Neuron (in vitro differentiated cells): ENCODE data around the gene ACADVL.

Experiments
- H2AFZ ChIP-seq: one replicate; pipeline ENCODE4 v1.6.1; 2013; ENCODE audit warnings: low read depth, mild to moderate bottlenecking, inconsistent platforms, low read length, moderate library complexity
- H3K27me3 ChIP-seq: one replicate; pipeline ENCODE4 v1.6.1; 2013; ENCODE audit warnings: low read length; ENCODE audit not compliant: insufficient read depth
- H3K36me3 ChIP-seq: one replicate; pipeline ENCODE4 v1.6.1; 2013; ENCODE audit warnings: low read length; ENCODE audit not compliant: insufficient read depth
- H3K4me1 ChIP-seq: one replicate; pipeline ENCODE4 v1.6.1; 2013; ENCODE audit warnings: low read length; ENCODE audit not compliant: insufficient read depth
- H3K4me3 ChIP-seq: 2 replicates; pipeline ENCODE4 v1.5.1; 2013; ENCODE audit warnings: mild to moderate bottlenecking, low read length, moderate library complexity
- H3K9me3 ChIP-seq: one replicate; pipeline ENCODE4 v1.6.1; 2013; ENCODE audit warnings: low read length

The ACADVL gene

GRCh38 chr17:7260651-7261378, 41.1 kb downstream of the ACADVL start:
- Histone ChIP-seq H3K27me3 (peaks cover 43% of the 10 kb centered on the region), H3K9me3 (peaks cover 6% of the 10 kb centered on the region), H3K36me3 (peaks cover 33% of the 10 kb centered on the region), H3K4me1 (peaks cover 3% of the 10 kb centered on the region), H3K4me3 (no peak overlapping the region), H2AFZ (no peak overlapping the region)

GRCh38 chr17:7261379-7262191, 41.8 kb downstream of the ACADVL start:
- Histone ChIP-seq H3K4me1 (peaks cover 3% of the 10 kb centered on the region), H3K36me3 (peaks cover 25% of the 10 kb centered on the region), H3K27me3 (peaks cover 45% of the 10 kb centered on the region), H3K4me3 (no peak overlapping the region), H2AFZ (no peak overlapping the region), H3K9me3 (peaks cover 6% of the 10 kb centered on the region)

- H3K4me3 ChIP-seq = no peak within 1 kb of the TSS
- peaks cover 45% of the 10 kb centered on the region for H3K27me3 ChIP-seq
- H3K4me1 ChIP-seq = peaks cover 3% of the 10 kb centered on the region
- H3K36me3 ChIP-seq = peaks cover 21% of the 10 kb centered on the region
- H2AFZ ChIP-seq = no peak within 1 kb of the TSS
- peaks cover 6% of the 10 kb centered on the region for H3K9me3 ChIP-seq
Measured at GRCh38 chr17:7262192-7262934, 42.6 kb downstream of the ACADVL start, which contains the start of gene CLDN7. CLDN7 (minus strand) TSS chr17:7262478; CDS start chr17:7262043, 435 bp downstream.

DNA sequence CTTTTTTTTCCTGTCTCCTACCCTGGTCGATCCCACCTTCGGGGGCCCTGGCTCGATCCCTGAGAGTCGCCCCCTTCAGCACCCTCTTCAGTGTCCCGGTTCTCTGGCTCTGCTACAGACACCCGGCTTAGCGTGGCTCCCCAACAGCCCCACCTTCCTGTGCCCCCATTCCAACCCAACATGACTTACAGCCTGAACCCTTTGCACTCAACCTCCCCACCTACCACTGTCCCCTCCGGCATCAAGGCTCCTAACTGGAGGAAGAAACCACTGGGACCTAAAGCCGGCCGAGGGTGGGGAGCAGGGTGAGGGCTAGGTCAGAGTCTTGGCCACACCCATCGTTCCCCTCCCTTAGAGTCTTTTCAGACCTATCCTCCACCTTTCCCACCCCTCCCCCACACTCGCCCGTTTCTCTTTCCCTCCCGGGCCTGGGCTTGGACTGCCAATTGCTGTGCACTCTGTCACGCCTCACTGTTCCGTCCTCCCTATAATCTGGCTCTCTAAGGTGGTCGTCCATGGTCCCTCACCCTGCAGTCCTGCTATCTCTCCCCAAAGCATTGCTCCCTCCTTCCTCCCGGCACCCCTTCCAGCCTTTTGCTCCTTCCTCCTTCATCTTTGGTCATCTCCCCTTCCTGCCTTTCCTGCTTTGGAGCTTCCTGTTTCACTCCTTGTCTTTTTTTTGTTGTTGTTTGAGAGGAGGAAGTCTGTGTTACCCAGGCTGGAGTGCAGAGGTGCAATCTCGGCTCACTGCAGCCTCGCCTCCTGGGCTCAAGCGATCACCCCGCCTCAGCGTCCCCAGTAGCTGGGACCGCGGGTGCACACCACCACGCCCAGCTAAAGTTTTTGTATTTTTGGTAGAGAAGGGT, 43.4 kb downstream of the ACADVL start:
- peaks cover 17% of the 10 kb centered on the region for H3K36me3 ChIP-seq
- H3K27me3 ChIP-seq = peaks cover 45% of the 10 kb centered on the region
- no peak overlapping the region for H2AFZ ChIP-seq
- H3K4me1 ChIP-seq = peaks cover 3% of the 10 kb centered on the region
- no peak overlapping the region for H3K4me3 ChIP-seq
- H3K9me3 ChIP-seq = peaks cover 6% of the 10 kb centered on the region

GRCh38 chr17:7263801-7264078, 44.0 kb downstream of the ACADVL start:
- Histone ChIP-seq H3K9me3 (peaks cover 6% of the 10 kb centered on the region), H2AFZ (no peak overlapping the region), H3K4me3 (no peak overlapping the region), H3K27me3 (peaks cover 45% of the 10 kb centered on the region), H3K4me1 (peaks cover 3% of the 10 kb centered on the region), H3K36me3 (peaks cover 12% of the 10 kb centered on the region)

- Histone ChIP-seq H3K9me3 (peaks cover under 1% of the 10 kb centered on the region), H3K27me3 (peaks cover 29% of the 10 kb centered on the region)
Measured at GRCh38 chr17:7266784-7267183, 47.0 kb downstream of the ACADVL start.

More at GRCh38 chr17:7266784-7267183, 47.0 kb downstream of the ACADVL start:
- H2AFZ ChIP-seq = no peak overlapping the region
- H3K4me3 ChIP-seq = no peak overlapping the region
- H3K36me3 ChIP-seq = no peaks in the 10 kb centered on the region
- peaks cover 3% of the 10 kb centered on the region for H3K4me1 ChIP-seq
